ENCODE measurements around the gene RTRAF.

RTRAF gene

GRCh38 chr14:52021957-52022600, 32.7 kb downstream of the RTRAF start:
- no peak for DNase-seq

GRCh38 chr14:52023518-52023917, 34.2 kb downstream of the RTRAF start:
- DNase-seq, result no peak

- no peak for DNase-seq
Measured at GRCh38 chr14:52025310-52025709, 36.0 kb downstream of the RTRAF start.

GRCh38 chr14:52026017-52026660, 36.8 kb downstream of the RTRAF start:
- DNase-seq, result no peak

GRCh38 chr14:52026901-52027300, 37.6 kb downstream of the RTRAF start:
- DNase-seq, result no peak

GRCh38 chr14:52029881-52030280, 40.5 kb downstream of the RTRAF start:
- DNase-seq, result no peak

GRCh38 chr14:52031781-52032180, 42.4 kb downstream of the RTRAF start:
- DNase-seq, result peak in 1 of 2 experiments; percentile 13

- DNase-seq, result no peak
Measured at GRCh38 chr14:52032204-52032801, 43.0 kb downstream of the RTRAF start.

GRCh38 chr14:52033101-52033642, 43.8 kb downstream of the RTRAF start:
- no peak for DNase-seq

- DNase-seq, result no peak
Measured at GRCh38 chr14:52039124-52039815, 49.9 kb downstream of the RTRAF start.

- no peak for DNase-seq
Measured at GRCh38 chr14:52040598-52040997, 51.3 kb downstream of the RTRAF start.

- peak in 1 of 2 experiments; percentile 24 for DNase-seq
Measured at GRCh38 chr14:52042371-52043289, 53.3 kb downstream of the RTRAF start.

GRCh38 chr14:52043690-52044089, 54.3 kb downstream of the RTRAF start:
- DNase-seq, result no peak

GRCh38 chr14:52044791-52045522, 55.6 kb downstream of the RTRAF start:
- DNase-seq, result peak in 1 of 2 experiments; percentile 8

- DNase-seq, result no peak
Measured at GRCh38 chr14:52046376-52046917, 57.1 kb downstream of the RTRAF start.

GRCh38 chr14:52048116-52048515, 58.8 kb downstream of the RTRAF start:
- DNase-seq, result no peak

- no peak for DNase-seq
Measured at GRCh38 chr14:52048641-52049204, 59.4 kb downstream of the RTRAF start.

- no peak for DNase-seq
Measured at GRCh38 chr14:52049271-52049670, 59.9 kb downstream of the RTRAF start.

GRCh38 chr14:52049721-52050588, 60.6 kb downstream of the RTRAF start:
- DNase-seq, result no peak

- DNase-seq, result no peak
Measured at GRCh38 chr14:52051251-52051650, 61.9 kb downstream of the RTRAF start.

All from cerebellar nuclear complex (tissue), 1 donor.